Measurements from ENCODE around the gene IGFALS. TPM values are rescaled to one million over a fixed set of nuclear protein-coding genes. Genes with fewer than 3 reads are reported as not detected.
A peak's percentile ranks its signal among the peaks of the same experiment; 100 is the strongest.

Gene IGFALS
- total RNA-seq, 4 donors from 2014 or later = 0.42 to 2.4 (median 1.1) TPM

GRCh38 chr16:1787322-1788094 lies 6.0 kb downstream of the IGFALS start:
- Histone ChIP-seq H3K4me3 (no peak overlapping the region), H3K27me3 (no peaks in the 10 kb centered on the region), H3K4me1 (peaks cover 50% of the 10 kb centered on the region), H3K9me3 (no peaks in the 10 kb centered on the region), H3K36me3 (peaks cover 56% of the 10 kb centered on the region), H3K27ac (no peak overlapping the region)
- TF ChIP-seq POLR2AphosphoS5 (IDR thresholded peaks at IDR 0.05) = no peak
- no peak for TF ChIP-seq CTCF (IDR thresholded peaks at IDR 0.05)
- no peak for TF ChIP-seq EP300 (IDR thresholded peaks at IDR 0.05)
- 94% methylated on average over 26 of the region's 44 CpGs for WGBS
- peak in 1 of 2 donors; percentile 63 for DNase-seq (ENCODE audit: low spot score in 2 of 2)

GRCh38 chr16:1787056-1787321 lies 6.5 kb downstream of the IGFALS start:
- peak in 1 of 2 donors; percentile 52 for DNase-seq (ENCODE audit: low spot score in 2 of 2)
- H3K4me1 ChIP-seq = peaks cover 50% of the 10 kb centered on the region
- no peak for TF ChIP-seq POLR2A (IDR thresholded peaks at IDR 0.05)
- no peak for TF ChIP-seq CTCF (IDR thresholded peaks at IDR 0.05)
- peaks cover 51% of the 10 kb centered on the region for H3K36me3 ChIP-seq
- H3K9me3 ChIP-seq = no peaks in the 10 kb centered on the region
- no peak overlapping the region for H3K4me3 ChIP-seq
- no CpG with 5 or more reads among the region's 6 CpGs for WGBS
- no peak overlapping the region for H3K27ac ChIP-seq
- no peaks in the 10 kb centered on the region for H3K27me3 ChIP-seq

- Histone ChIP-seq H3K4me1 (peaks cover 54% of the 10 kb centered on the region), H3K36me3 (peaks cover 45% of the 10 kb centered on the region), H3K4me3 (no peak overlapping the region), H3K27ac (no peak overlapping the region), H3K9me3 (no peaks in the 10 kb centered on the region), H3K27me3 (no peaks in the 10 kb centered on the region)
- TF ChIP-seq CTCF (IDR thresholded peaks at IDR 0.05) (no peak), POLR2AphosphoS5 (IDR thresholded peaks at IDR 0.05) (no peak), EP300 (IDR thresholded peaks at IDR 0.05) (no peak), POLR2A (IDR thresholded peaks at IDR 0.05) (no peak)
- no peak for DNase-seq (ENCODE audit: low spot score in 2 of 2)
- WGBS = 84% methylated on average over 28 of the region's 51 CpGs
Observed at GRCh38 chr16:1786242-1787055, 7.1 kb downstream of the IGFALS start.

GRCh38 chr16:1785846-1786170 lies 7.7 kb downstream of the IGFALS start:
- Histone ChIP-seq H3K27ac (no peak overlapping the region), H3K9me3 (no peaks in the 10 kb centered on the region), H3K4me1 (peaks cover 61% of the 10 kb centered on the region), H3K36me3 (peaks cover 39% of the 10 kb centered on the region), H3K27me3 (no peaks in the 10 kb centered on the region), H3K4me3 (no peak overlapping the region)
- TF ChIP-seq CTCF (IDR thresholded peaks at IDR 0.05) (no peak), EP300 (IDR thresholded peaks at IDR 0.05) (no peak), POLR2A (IDR thresholded peaks at IDR 0.05) (no peak), POLR2AphosphoS5 (IDR thresholded peaks at IDR 0.05) (no peak)
- WGBS = no CpG with 5 or more reads among the region's 14 CpGs
- no peak for DNase-seq (ENCODE audit: low spot score in 2 of 2)

GRCh38 chr16:1784977-1785845 lies 8.3 kb downstream of the IGFALS start:
- Histone ChIP-seq H3K4me1 (peaks cover 65% of the 10 kb centered on the region), H3K27ac (no peak overlapping the region), H3K4me3 (no peak overlapping the region), H3K36me3 (peaks cover 35% of the 10 kb centered on the region), H3K9me3 (no peaks in the 10 kb centered on the region), H3K27me3 (no peaks in the 10 kb centered on the region)
- no peak for TF ChIP-seq POLR2A (IDR thresholded peaks at IDR 0.05)
- TF ChIP-seq EP300 (IDR thresholded peaks at IDR 0.05) = no peak
- no peak for TF ChIP-seq CTCF (IDR thresholded peaks at IDR 0.05)
- TF ChIP-seq POLR2AphosphoS5 (IDR thresholded peaks at IDR 0.05) = no peak
- DNase-seq (ENCODE audit: low spot score in 2 of 2) = no peak
- WGBS = 83% methylated on average over 21 of the region's 26 CpGs

All from suprapubic skin (tissue), 4 donors.